PC-3 (cell line): ENCODE results near the gene ABCC9. TPM values are rescaled to one million over a fixed set of nuclear protein-coding genes. Genes with fewer than 3 reads are reported as not detected.
A peak's percentile ranks its signal among the peaks of the same experiment; 100 is the strongest.

ENCODE experiments used
- ATAC-seq: fragments of 200-7000 bp; cut with Tn5 transposase; 2 replicates; pipeline ENCODE4 v1.9.1; 2020; ENCODE audit warnings: mild to moderate bottlenecking, moderate library complexity
- Bru-seq: library from RNA; stranded (reverse); fragments of 400-500 nt; gene quantifications from one replicate; lab custom pipeline; 2021; lab: Mats Ljungman, UMichigan
- BruChase-seq, 2 experiments: library from RNA; stranded (reverse); fragments of 400-500 nt; gene quantifications; one replicate each; lab custom pipeline; 2021; lab: Mats Ljungman, UMichigan
- BruUV-seq: library from RNA; stranded (reverse); fragments of 400-500 nt; replicated peaks from 2 replicates; lab custom pipeline; 2021; lab: Mats Ljungman, UMichigan
- CTCF ChIA-PET: fragments of 300-600 bp; sonication (Branson Sonifier 250); formaldehyde crosslinking; loops from one replicate; lab custom pipeline; 2022; ENCODE audit warnings: antibody characterized with exemption; lab: Charles Lee
- POLR2A ChIA-PET: fragments of 300-600 bp; sonication (Branson Sonifier 250); formaldehyde crosslinking; loops from one replicate; lab custom pipeline; 2022; ENCODE audit warnings: antibody characterized with exemption; ENCODE audit not compliant: unreplicated experiment; lab: Charles Lee
- DNase-seq: peaks from one replicate; pipeline ENCODE4 v3.0.0-alpha.2; 2015
- H2AFZ ChIP-seq: fragments of 300-600 bp; sonication (generic); 2 replicates; pipeline ENCODE4 v1.6.0; 2016; ENCODE audit warnings: antibody characterized with exemption, low read length
- H3F3A ChIP-seq: fragments of 300-600 bp; sonication (generic); one replicate; pipeline ENCODE4 v1.6.0; 2017; ENCODE audit warnings: antibody characterized with exemption, low read length, control low read depth, mild to moderate bottlenecking; ENCODE audit not compliant: unreplicated experiment
- H3K27ac ChIP-seq: fragments of 300-600 bp; sonication (generic); 2 replicates; pipeline ENCODE4 v1.5.1; 2016; ENCODE audit warnings: mild to moderate bottlenecking, low read length
- H3K27me3 ChIP-seq: fragments of 300-600 bp; sonication (generic); 2 replicates; pipeline ENCODE4 v1.6.1; 2016; ENCODE audit warnings: low read length, mixed read lengths
- H3K36me3 ChIP-seq: fragments of 300-600 bp; sonication (generic); 2 replicates; pipeline ENCODE4 v1.6.1; 2016; ENCODE audit warnings: low read depth, mixed run types, low read length, mixed read lengths
- H3K4me1 ChIP-seq: fragments of 300-600 bp; sonication (generic); 2 replicates; pipeline ENCODE4 v1.5.1; 2016; ENCODE audit warnings: low read length; ENCODE audit not compliant: insufficient read depth
- H3K4me2 ChIP-seq: fragments of 300-600 bp; sonication (generic); 2 replicates; pipeline ENCODE4 v1.6.0; 2016; ENCODE audit warnings: low read length
- H3K4me3 ChIP-seq: fragments of 300-600 bp; sonication (generic); 2 replicates; pipeline ENCODE4 v1.5.1; 2016; ENCODE audit warnings: mild to moderate bottlenecking, low read length, mixed read lengths
- H3K79me2 ChIP-seq: fragments of 300-600 bp; sonication (generic); 2 replicates; pipeline ENCODE4 v1.6.1; 2017; ENCODE audit warnings: low read length, mixed read lengths
- H3K9ac ChIP-seq: fragments of 300-600 bp; sonication (generic); 2 replicates; pipeline ENCODE4 v1.6.0; 2016; ENCODE audit warnings: mild to moderate bottlenecking, low read length
- H3K9me2 ChIP-seq: fragments of 300-600 bp; sonication (generic); replicated peaks from 2 replicates; pipeline ENCODE4 v1.6.1; 2016; ENCODE audit warnings: mixed run types, low read length, mixed read lengths
- H3K9me3 ChIP-seq: fragments of 300-600 bp; sonication (generic); 2 replicates; pipeline ENCODE4 v1.6.1; 2016; ENCODE audit warnings: low read length, mixed read lengths
- H4K20me1 ChIP-seq: fragments of 300-600 bp; sonication (generic); 2 replicates; pipeline ENCODE4 v1.6.1; 2016; ENCODE audit warnings: low read length, mixed read lengths
- CTCF ChIP-seq: fragments of 300-600 bp; sonication (generic); conservative IDR thresholded peaks from 2 replicates; pipeline ENCODE4 v1.5.1; 2017; ENCODE audit warnings: antibody characterized with exemption, low read depth, mild to moderate bottlenecking, low read length
- EZH2 ChIP-seq: fragments of 300-600 bp; sonication (generic); IDR thresholded peaks from one replicate; pipeline ENCODE4 v1.6.1; 2017; ENCODE audit warnings: antibody characterized with exemption, mild to moderate bottlenecking, low read length; ENCODE audit not compliant: unreplicated experiment
- EZH2phosphoT487 ChIP-seq: fragments of 300-600 bp; sonication (generic); IDR thresholded peaks from 2 replicates; pipeline ENCODE4 v1.6.1; 2018; ENCODE audit warnings: mild to moderate bottlenecking, antibody characterized with exemption, low read length, borderline replicate concordance
- intact Hi-C: fragments of 100-400 bp; cut with micrococcal nuclease; formaldehyde crosslinking; loops from 2 replicates; pipeline ENCODE4 v1.9.0; 2023
- long read RNA-seq: library from polyadenylated mRNA; unstranded; transcript quantifications from one replicate; pipeline ENCODE4 v2.0.0, GENCODE V29; 2021; ENCODE audit not compliant: unreplicated experiment
- total RNA-seq: library from RNA; depleted of rRNA; stranded (reverse); fragments of >200 nt; gene quantifications from 2 replicates; pipeline ENCODE4 v1.2.3, GENCODE V29; 2014; rRNA removed

The ABCC9 gene
- total RNA-seq (0.23 and 0.33 TPM in 2 replicates), Bru-seq, nascent RNA (percentile 13 among the genes with signal in this experiment), BruChase-seq, experiment 1, labeled RNA remaining after a 6-hour chase (percentile 12 among the genes with signal in this experiment), BruChase-seq, experiment 2, labeled RNA remaining after a 2-hour chase (percentile 9 among the genes with signal in this experiment)
- long read RNA-seq, result 0 reads

DNA sequence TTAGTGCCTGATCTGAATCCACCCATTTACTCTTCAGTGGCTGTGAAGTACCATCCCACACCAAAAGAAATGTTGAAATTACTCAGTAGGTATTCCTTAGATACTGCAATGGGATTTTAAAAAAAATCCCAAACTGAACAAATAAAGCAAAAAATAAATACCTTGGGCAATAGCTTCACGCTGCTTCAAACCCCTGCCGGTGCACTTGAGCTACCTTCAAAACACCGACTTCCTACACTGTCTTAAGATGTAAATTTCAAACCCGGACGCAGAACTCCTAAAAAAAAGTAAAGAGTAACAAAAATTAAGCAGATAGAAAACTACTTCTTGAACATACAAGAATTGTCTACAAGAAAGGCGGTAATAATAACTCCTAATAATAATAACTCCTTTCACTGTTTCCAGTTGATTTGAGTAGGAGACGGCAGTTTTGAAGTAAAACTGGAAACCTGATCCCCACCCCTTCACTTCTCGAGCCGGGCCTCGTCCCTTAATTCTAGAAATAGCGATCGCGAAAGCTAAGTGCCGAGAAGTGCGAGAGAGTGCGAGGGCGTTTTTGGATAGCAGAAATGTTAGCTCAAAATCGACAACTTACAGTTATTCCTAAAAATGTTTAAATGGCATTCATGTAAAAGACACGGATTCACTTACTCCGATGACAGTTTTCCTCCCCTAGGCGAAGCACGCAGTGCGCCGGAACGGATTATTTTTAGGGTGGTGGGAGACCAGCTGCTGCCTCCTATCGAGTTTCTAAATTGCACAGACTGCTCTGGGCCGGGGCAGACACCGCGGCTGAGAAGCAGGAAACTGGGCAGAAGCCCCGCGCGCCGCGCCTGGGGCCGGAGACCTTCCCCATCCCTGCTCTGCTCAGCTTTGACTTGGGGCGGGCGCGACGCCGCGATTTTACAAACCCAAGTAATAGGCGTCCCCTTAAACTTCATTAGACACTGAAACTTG is at the start of gene ABCC9:
TSS of gene ABCC9 (minus strand) at position 878 of the 957 bp plus-strand sequence. CDS start 4,752 bp downstream, outside the sequence.
- Histone ChIP-seq H3K4me1 (peaks cover 6% of the 10 kb centered on the region; the same call in 1 of the 2 replicates), H3F3A (no peaks in the 10 kb centered on the region), H3K4me2 (no peak within 1 kb of the TSS), H3K27me3 (no peaks in the 10 kb centered on the region), H3K36me3 (no peaks in the 10 kb centered on the region), H2AFZ (no peak within 1 kb of the TSS), H3K9me2 (no peaks in the 10 kb centered on the region), H3K79me2 (no peaks in the 10 kb centered on the region), H3K9me3 (no peaks in the 10 kb centered on the region), H3K27ac (no peak within 1 kb of the TSS), H4K20me1 (no peaks in the 10 kb centered on the region), H3K4me3 (no peak within 1 kb of the TSS), H3K9ac (no peak within 1 kb of the TSS)
- intact Hi-C loops, result no loop called here
- ATAC-seq (no peak), DNase-seq (no peak)
- CTCF ChIA-PET, result no interaction called here
- TF ChIP-seq CTCF, result no peak
- no peak for TF ChIP-seq EZH2
- TF ChIP-seq EZH2phosphoT487, result no peak
- no TSS peak for BruUV-seq
- POLR2A ChIA-PET, result no interaction called here

DNA sequence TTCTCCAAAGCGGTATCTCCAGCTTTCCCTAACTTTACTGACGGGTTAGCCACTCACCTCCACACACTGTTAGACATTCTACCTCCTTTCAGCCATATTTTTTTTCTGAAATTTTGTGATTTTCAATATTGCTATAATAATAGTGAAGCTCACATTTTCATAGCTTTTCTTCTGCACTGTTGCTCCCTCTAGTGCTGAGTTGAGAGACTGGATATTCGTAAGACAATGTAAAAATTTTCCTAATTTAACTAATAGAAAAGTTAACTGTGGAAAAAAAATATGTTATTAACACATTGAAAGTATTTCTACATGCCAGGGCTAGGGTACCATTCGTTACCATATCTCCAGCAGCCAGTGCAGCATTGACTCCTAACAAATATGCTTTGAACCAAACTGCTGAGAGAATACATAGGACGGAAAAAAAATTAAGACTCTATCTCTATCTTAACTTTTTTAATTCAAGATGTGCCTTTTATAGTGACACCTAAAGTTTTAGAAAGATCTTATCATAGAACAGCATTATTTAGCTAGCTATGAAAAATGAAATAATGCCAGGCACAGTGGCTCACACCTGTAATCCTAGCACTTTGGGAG is 48.7 kb upstream of the ABCC9 start:
- no peaks in the 10 kb centered on the region for H3F3A ChIP-seq
- no peak overlapping the region for H2AFZ ChIP-seq
- no peak overlapping the region for H3K9ac ChIP-seq
- CTCF ChIA-PET, result interaction anchor here (0.5 to 2.1 kb wide), 8 partner anchors 29 to 611 kb away, joined by 3 to 43 read pairs (median 4); partner anchors contain the start of gene LDHB
- H3K79me2 ChIP-seq, result no peaks in the 10 kb centered on the region
- H3K9me2 ChIP-seq, result no peaks in the 10 kb centered on the region
- H4K20me1 ChIP-seq, result no peaks in the 10 kb centered on the region
- POLR2A ChIA-PET, result interaction anchor here (0.6 kb wide), 1 partner anchor 292 kb away, joined by 4 read pairs; no protein-coding TSS in a partner anchor
- peak; percentile 61 for DNase-seq
- intact Hi-C loops, result loop anchor here (1.0 to 10.0 kb wide), 2 partner anchors 75 to 293 kb away; no protein-coding TSS in a partner anchor
- peak; percentile 46 for ATAC-seq
- H3K4me2 ChIP-seq, result no peak overlapping the region
- H3K27me3 ChIP-seq, result no peaks in the 10 kb centered on the region
- no peak overlapping the region for H3K4me3 ChIP-seq
- no peaks in the 10 kb centered on the region for H3K36me3 ChIP-seq
- no peak overlapping the region for H3K27ac ChIP-seq
- H3K9me3 ChIP-seq, result no peaks in the 10 kb centered on the region
- no TSS peak for BruUV-seq
- no peak for TF ChIP-seq EZH2phosphoT487
- peak; percentile 71 for TF ChIP-seq CTCF
- TF ChIP-seq EZH2, result no peak
- peaks cover 4% of the 10 kb centered on the region; the same call in 1 of the 2 replicates for H3K4me1 ChIP-seq
